Spinal cord (tissue), 10 donors: ENCODE measurements around the gene KCNS3. TPM values are rescaled to one million over a fixed set of nuclear protein-coding genes. Genes with fewer than 3 reads are reported as not detected.
"Not testable (repeated sequence)": the region's sequence is repeated elsewhere in the genome, so short reads cannot be mapped to it uniquely, and the experiment has no call there.

Experiments used
- DNase-seq, 6 donors: peaks; one replicate each; pipeline versions ENCODE4 v3.0.0 to v3.0.0-alpha.2; 2013 to 2015; ENCODE audit warnings: low spot score in 6 of 6, low read depth in 4 of 6
- H3K27ac ChIP-seq: one replicate; pipeline ENCODE4 v1.5.1; 2013; ENCODE audit warnings: low read depth, low read length, control low read depth
- H3K27me3 ChIP-seq: one replicate; pipeline ENCODE4 v1.6.1; 2013; ENCODE audit warnings: low read length; ENCODE audit not compliant: control insufficient read depth, insufficient read depth
- H3K36me3 ChIP-seq: one replicate; pipeline ENCODE4 v1.6.1; 2013; ENCODE audit warnings: low read length; ENCODE audit not compliant: control insufficient read depth, insufficient read depth
- H3K4me1 ChIP-seq: one replicate; pipeline ENCODE4 v1.6.1; 2013; ENCODE audit warnings: low read length; ENCODE audit not compliant: control insufficient read depth, insufficient read depth
- H3K4me3 ChIP-seq: one replicate; pipeline ENCODE4 v1.5.1; 2013; ENCODE audit warnings: low read depth, low read length, control low read depth
- H3K9me3 ChIP-seq: one replicate; pipeline ENCODE4 v1.6.1; 2013; ENCODE audit warnings: low read length; ENCODE audit not compliant: control insufficient read depth, insufficient read depth
- WGBS: methylation state at CpG from one replicate; pipeline ENCODE4 v1.1.5; 2013; ENCODE audit warnings: missing lambda C conversion rate; ENCODE audit not compliant: insufficient coverage; 5-methylcytosine and 5-hydroxymethylcytosine counted together
- polyA plus RNA-seq, 2 donors: library from polyadenylated mRNA; unstranded; fragments of 120-200 nt; gene quantifications; one replicate each; pipeline ENCODE4 v1.2.1, GENCODE V29; 2013; ENCODE audit not compliant: insufficient read length in 2 of 2
- total RNA-seq, 2 donors: library from RNA; depleted of rRNA in 1 of 2; stranded (reverse); fragments of 120-200 nt in 1 of 2; fragments of >200 nt in 1 of 2; gene quantifications; one replicate each; pipeline versions ENCODE4 v1.2.3 to v1.2.4, GENCODE V29; 2013 to 2014
- donor health status: healthy.

The KCNS3 gene
- total and polyA plus RNA-seq, 4 donors = 11.6 to 28.5 (median 21.5) TPM

- H3K27me3 ChIP-seq = no peaks in the 10 kb centered on the region
- H3K4me1 ChIP-seq = no peaks in the 10 kb centered on the region
- DNase-seq = no peak
- 83% methylated on average over 1 of the region's 5 CpGs for WGBS
- H3K9me3 ChIP-seq = no peaks in the 10 kb centered on the region
- no peak overlapping the region for H3K27ac ChIP-seq
- H3K4me3 ChIP-seq = no peak overlapping the region
- no peaks in the 10 kb centered on the region for H3K36me3 ChIP-seq
These were observed 81.4 kb downstream of the KCNS3 start for GRCh38 chr2:17959833-17960232.

GRCh38 chr2:17960925-17961324 lies 82.5 kb downstream of the KCNS3 start:
- DNase-seq = no peak
- Histone ChIP-seq H3K27me3 (no peaks in the 10 kb centered on the region), H3K36me3 (no peaks in the 10 kb centered on the region), H3K4me1 (no peaks in the 10 kb centered on the region), H3K27ac (no peak overlapping the region), H3K4me3 (no peak overlapping the region), H3K9me3 (no peaks in the 10 kb centered on the region)
- 96% methylated on average over 3 of the region's 6 CpGs for WGBS

- no peaks in the 10 kb centered on the region for H3K27me3 ChIP-seq
- DNase-seq = no peak
- no peak overlapping the region for H3K4me3 ChIP-seq
- no peak overlapping the region for H3K27ac ChIP-seq
- H3K4me1 ChIP-seq = peaks cover 3% of the 10 kb centered on the region
- no peaks in the 10 kb centered on the region for H3K36me3 ChIP-seq
- no peaks in the 10 kb centered on the region for H3K9me3 ChIP-seq
- WGBS = no CpG with 5 or more reads among the region's 2 CpGs
These were observed 83.3 kb downstream of the KCNS3 start for GRCh38 chr2:17961789-17962188.

DNA sequence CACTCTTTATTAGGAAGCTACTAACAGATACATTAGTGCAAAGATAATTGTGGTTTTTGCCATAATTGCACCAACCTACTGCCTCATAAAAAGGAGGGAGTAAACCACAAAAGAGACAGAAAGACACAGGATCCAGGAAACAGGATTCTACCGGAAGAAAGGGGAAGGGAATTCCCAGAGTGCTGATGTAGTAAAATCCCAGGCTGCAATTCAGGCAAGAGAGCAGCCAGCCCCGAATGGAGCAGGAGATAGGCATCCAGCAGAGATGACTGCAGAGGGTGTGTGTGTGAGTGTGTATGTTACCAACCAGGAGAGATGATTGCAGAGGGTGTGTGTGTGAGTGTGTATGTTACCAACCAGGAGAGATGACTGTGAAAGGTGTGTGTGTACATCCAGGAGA lies 84.4 kb downstream of the KCNS3 start:
- Histone ChIP-seq H3K9me3 (no peaks in the 10 kb centered on the region), H3K27ac (no peak overlapping the region), H3K4me1 (peaks cover 3% of the 10 kb centered on the region), H3K4me3 (no peak overlapping the region), H3K36me3 (no peaks in the 10 kb centered on the region), H3K27me3 (no peaks in the 10 kb centered on the region)
- DNase-seq = peak in 1 of 6 donors; percentile 73
- WGBS = 5% methylated on average over 2 of the region's 2 CpGs

DNA sequence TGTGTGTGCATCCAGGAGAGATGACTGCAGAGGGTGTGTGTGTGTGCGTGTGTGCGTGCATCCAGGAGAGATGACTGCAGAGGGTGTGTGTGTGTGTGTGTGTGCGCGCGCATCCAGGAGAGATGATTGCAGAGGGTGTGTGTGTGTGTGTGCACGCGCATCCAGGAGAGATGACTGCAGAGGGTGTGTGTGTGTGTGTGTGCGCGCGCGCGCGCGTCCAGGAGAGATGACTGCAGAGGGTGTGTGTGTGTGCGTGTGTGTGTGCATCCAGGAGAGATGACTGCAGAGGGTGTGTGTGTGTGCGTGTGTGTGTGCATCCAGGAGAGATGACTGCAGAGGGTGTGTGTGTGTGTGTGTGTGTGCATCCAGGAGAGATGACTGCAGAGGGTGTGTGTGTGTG lies 85.1 kb downstream of the KCNS3 start:
- not testable (repeated sequence) for H3K4me1 ChIP-seq, H3K4me3 ChIP-seq, H3K36me3 ChIP-seq, H3K27ac ChIP-seq, DNase-seq, H3K27me3 ChIP-seq, H3K9me3 ChIP-seq
- no CpG with 5 or more reads among the region's 16 CpGs for WGBS

GRCh38 chr2:17965196-17965595 lies 86.7 kb downstream of the KCNS3 start:
- DNase-seq = no peak
- Histone ChIP-seq H3K4me1 (peaks cover 3% of the 10 kb centered on the region), H3K4me3 (no peak overlapping the region), H3K27ac (no peak overlapping the region), H3K9me3 (no peaks in the 10 kb centered on the region), H3K36me3 (no peaks in the 10 kb centered on the region), H3K27me3 (no peaks in the 10 kb centered on the region)
- WGBS = 75% methylated on average over 1 of the region's 3 CpGs

DNA sequence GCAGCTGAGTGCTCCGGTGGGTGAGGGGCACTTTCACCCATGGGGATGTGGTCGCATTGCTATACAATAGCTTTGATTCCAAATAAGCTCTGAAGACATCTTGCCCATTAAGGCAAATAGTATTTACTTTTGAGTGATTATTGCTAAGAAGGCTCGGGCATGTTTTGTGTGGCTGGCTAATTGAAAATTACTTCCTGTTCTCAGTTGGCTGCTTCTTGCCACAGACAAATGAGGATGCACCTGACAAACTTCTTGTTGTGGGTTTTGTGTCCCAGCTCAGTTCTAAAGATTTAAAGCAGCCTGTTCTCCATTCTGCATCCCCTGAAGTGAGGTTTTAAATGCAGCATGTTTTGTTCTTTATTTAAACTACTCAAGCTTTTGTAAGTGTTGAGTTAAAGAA lies 88.3 kb downstream of the KCNS3 start:
- WGBS = no CpG with 5 or more reads among the region's 3 CpGs
- Histone ChIP-seq H3K9me3 (no peaks in the 10 kb centered on the region), H3K4me3 (no peak overlapping the region), H3K4me1 (peaks cover 3% of the 10 kb centered on the region), H3K27me3 (no peaks in the 10 kb centered on the region), H3K36me3 (no peaks in the 10 kb centered on the region), H3K27ac (no peak overlapping the region)
- DNase-seq = no peak

DNA sequence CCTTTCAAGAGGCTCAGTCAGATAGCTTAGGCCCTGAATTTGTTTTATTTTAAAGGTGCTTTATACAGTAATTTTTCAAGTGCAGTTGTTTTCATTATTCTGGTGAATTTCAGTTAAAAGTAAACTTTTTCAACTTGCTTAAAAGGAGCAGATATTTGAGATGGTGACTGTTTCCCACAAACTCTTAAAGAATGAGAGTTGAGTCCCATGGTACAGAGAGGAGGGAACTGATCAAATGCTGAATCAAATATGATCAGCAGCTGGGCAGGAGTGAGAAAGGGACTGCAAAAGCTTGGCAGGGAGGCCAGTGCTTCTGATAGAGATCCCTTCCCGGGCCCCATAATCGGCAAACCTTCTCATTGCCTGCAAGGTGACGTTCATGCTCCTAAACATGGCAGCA lies 91.2 kb downstream of the KCNS3 start:
- DNase-seq = no peak
- H3K27ac ChIP-seq = no peak overlapping the region
- 88% methylated on average over 3 of the region's 3 CpGs for WGBS
- H3K4me3 ChIP-seq = no peak overlapping the region
- no peaks in the 10 kb centered on the region for H3K9me3 ChIP-seq
- H3K27me3 ChIP-seq = no peaks in the 10 kb centered on the region
- no peaks in the 10 kb centered on the region for H3K36me3 ChIP-seq
- H3K4me1 ChIP-seq = peaks cover 3% of the 10 kb centered on the region

DNA sequence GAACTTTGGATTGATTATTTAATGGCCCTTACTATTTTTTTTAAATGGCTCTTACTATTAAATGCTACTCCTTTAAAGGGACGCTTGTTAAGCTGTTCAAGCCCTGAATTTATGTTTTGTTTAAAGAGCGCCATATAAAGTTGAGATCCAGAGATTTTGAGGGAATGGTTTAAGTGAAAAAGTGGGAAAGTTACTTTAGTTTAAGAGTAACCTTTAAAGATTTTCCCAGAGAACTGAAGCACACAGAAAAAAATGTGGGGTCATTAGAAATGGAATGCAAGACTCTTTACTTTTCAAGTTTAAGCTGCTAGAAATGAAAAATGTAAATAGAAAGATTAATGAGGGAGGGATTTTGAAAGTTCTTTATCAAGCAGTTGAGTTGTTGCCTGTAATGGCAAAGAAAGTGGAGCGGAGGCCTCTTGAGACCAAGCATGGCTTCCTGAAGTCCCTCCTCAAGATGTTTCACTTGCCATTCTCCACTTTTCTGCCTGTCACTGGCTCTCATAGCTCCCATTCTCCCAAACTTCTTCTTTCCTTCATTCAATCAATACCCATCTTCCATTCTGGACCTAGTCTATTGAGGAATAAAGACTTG lies 93.2 kb downstream of the KCNS3 start:
- DNase-seq = no peak
- no peak overlapping the region for H3K27ac ChIP-seq
- H3K27me3 ChIP-seq = no peaks in the 10 kb centered on the region
- no peaks in the 10 kb centered on the region for H3K9me3 ChIP-seq
- no peaks in the 10 kb centered on the region for H3K36me3 ChIP-seq
- peaks cover 1% of the 10 kb centered on the region for H3K4me1 ChIP-seq
- WGBS = 100% methylated on average over 1 of the region's 3 CpGs
- H3K4me3 ChIP-seq = no peak overlapping the region

- DNase-seq = no peak
- no peak overlapping the region for H3K27ac ChIP-seq
- no peaks in the 10 kb centered on the region for H3K9me3 ChIP-seq
- WGBS = no CpG with 5 or more reads among the region's 3 CpGs
- no peaks in the 10 kb centered on the region for H3K36me3 ChIP-seq
- no peaks in the 10 kb centered on the region for H3K27me3 ChIP-seq
- H3K4me3 ChIP-seq = no peak overlapping the region
- no peaks in the 10 kb centered on the region for H3K4me1 ChIP-seq
These were observed 94.5 kb downstream of the KCNS3 start for GRCh38 chr2:17972991-17973390.
